HG03159 (cell line): ENCODE data around the gene PCSK5.
"Not testable (repeated sequence)": the region's sequence is repeated elsewhere in the genome, so short reads cannot be mapped to it uniquely, and the experiment has no call there.

Experiments
- ATAC-seq: cut with Tn5 transposase; IDR thresholded peaks from one replicate; pipeline ENCODE4 v1.9.1; 2021; ENCODE audit warnings: mild to moderate bottlenecking, moderate library complexity; ENCODE audit not compliant: unreplicated experiment

PCSK5 gene

DNA sequence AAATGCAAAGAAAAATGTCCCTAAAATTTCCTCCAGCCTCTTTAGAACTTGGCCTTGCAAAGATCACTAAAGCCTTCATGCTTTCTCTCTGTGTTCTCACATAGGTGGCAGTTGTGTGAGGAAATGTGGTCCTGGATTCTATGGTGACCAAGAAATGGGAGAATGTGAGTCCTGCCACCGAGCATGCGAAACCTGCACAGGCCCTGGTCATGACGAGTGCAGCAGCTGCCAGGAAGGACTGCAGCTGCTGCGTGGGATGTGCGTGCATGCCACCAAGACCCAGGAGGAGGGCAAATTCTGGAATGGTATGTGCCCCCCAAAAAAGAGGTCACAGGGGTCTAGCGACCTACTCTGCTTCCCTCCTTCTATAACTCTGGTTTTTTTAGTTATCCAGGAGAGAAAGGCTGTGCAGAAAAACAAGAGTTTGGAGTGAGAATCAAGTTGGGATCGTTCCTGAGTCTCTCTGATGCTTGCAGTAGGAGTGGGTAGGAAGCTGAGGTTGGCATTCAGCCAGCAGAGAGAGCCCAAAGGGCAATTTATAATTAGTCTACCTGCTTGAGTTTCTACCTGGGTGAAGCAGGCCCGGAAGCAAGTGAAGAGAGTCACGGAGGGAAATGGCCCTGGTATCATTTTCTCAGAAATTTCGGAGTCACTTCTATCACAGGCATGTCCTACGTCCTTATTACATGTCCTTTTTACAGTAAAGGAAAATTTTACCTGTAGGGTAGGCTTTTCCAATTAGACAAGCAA, 406.3 kb downstream of the PCSK5 start:
- no peak for ATAC-seq

DNA sequence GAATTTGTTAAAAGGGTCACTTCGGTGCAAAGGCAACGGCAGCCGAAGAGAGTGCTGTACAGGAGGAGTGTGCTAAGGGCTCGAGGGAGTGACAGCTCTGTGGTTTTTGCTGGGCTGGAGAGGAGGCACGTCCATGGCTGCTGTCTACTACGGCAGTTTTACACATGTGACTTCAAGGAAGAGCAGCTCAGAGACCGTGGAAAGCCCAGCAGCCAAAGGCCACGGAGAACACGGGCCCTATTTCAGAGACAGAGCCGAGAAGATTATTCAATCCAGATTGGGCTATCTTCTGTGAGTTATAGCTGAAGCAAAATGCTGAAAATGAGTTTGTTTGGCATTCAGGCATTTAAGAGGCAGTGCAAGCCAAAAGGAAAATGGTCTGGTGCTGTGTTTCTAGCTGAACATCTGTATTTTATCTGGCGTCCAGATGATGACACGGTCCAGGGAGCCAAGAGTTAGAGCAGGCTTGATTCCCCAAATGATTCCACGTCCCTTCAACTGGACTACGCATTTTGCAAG, 407.3 kb downstream of the PCSK5 start:
- no peak for ATAC-seq

DNA sequence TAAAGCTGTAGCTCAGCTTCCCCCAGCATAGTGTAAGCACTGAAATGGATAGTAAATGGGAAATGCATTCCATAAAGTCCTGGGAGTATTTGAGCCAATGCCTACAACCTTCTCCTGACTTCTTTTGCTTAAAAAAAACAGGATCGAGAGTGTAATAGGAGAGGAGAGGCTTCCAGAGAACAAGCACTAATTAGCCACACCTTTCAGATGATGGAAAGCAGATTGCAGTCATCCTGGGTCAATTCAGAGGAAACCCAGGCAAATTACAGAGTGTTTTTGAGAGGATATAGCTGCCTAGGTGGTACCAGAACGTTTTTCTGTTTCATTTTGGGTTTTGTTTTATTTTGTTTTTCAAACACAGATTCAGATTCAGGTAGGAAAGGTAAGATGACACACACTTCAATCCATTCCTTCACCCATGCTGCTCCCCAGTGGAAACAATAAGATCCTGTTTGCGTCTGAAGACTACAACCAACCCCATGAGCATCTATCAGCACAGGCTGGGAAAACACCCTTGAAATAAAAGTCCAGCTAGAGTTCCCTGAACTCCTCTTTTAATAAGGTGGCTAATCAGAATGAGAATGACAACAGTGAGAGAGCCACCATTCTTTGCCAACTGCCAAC, 408.2 kb downstream of the PCSK5 start:
- no peak for ATAC-seq

DNA sequence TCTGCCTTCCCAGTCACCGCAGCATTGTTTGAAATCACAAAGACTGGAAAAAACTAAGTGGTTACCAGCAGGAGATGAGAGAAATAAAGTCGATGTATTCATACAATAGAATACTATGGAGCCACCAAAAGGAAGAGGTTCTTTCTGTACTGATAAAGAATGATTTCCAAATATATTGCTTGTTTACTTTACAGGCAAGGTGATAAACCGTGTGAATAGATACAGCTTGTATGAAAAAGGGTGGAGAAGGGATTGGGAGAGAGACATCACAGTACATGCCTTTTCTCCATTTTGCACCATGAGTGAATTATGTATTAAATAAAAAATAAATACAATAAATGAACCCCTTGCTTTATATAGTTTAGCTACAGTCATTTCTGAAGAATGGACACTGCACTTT, 412.1 kb downstream of the PCSK5 start:
- peak; percentile 17 for ATAC-seq

DNA sequence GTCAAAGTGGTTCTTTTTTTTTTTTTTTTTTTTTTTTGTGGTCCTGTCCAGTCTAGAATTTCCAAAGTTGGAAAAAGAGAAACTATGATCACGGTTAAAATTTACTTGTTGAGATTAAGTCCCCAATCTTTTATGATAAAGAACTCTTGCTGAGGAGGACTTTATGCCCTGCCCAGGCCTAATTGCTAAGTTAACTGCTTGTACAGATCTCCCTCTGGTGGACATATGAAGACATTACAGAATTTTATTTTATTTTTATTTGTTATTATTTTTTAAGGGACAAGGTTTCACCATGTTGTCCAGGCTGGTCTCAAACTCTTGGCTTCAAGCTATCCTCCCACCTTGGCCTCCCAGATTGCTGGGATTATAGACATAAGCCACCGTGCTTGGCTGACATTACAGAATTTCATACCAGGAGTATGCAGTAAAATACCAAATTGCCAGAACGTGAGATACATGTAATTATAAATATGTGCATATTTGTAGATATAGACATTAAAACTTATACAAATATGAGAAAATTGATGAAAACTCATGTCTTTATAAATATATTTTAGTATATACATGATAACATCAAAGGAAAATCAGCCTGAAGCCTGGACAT, 412.6 kb downstream of the PCSK5 start:
- ATAC-seq: peak; percentile 80

DNA sequence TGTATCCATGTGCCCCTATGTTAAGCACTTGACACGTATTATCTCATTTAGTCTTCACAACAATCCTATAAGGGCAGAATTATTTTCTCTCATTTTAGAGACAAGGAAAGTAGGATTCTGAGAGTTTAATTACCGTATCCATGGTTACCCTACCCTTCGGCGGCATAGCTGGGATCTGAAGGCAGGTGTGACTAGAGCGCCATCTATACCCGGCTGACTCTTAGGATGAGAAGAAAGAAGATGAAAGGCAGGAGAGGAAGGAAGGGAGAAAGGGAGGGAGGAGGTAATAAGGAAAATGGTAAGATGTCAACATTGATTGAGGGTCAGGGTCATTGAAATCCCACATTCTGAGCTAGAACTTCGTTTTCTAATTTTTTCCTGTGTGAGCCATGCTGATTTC, 416.6 kb downstream of the PCSK5 start:
- not testable (repeated sequence) for ATAC-seq

DNA sequence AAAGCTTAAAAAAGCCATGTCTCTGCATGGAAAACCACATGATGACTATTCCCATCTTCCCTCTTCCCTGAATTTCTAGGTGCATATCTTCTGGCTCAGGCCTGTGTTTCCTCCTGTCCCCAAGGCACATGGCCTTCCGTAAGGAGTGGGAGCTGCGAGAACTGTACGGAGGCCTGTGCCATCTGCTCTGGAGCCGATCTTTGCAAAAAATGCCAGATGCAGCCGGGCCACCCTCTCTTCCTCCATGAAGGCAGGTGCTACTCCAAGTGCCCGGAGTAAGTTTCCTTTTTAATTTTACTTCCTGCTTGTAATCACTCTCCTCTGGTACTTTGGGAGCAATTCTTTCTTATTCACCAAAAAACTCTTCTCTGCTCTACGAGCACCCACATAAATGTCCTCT, 420.1 kb downstream of the PCSK5 start:
- no peak for ATAC-seq

DNA sequence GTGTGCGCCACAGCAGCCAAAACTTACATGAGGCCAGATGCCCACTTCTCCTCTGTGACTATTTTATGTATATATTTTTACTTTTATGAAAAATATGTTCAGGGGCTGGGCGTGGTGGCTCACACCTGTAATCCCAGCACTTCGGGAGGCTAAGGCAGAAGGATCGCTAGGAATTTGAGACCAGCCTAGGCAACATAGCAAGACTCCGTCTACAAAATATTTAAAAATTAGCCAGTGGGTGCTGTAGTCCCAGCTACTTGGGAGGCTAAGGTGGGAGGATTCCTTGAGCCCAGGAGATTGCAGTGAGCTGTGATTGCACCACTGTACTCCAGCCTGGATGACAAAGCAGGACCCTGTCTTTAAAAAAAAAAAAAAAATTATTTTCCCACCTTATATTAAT, 420.5 kb downstream of the PCSK5 start:
- no peak for ATAC-seq

DNA sequence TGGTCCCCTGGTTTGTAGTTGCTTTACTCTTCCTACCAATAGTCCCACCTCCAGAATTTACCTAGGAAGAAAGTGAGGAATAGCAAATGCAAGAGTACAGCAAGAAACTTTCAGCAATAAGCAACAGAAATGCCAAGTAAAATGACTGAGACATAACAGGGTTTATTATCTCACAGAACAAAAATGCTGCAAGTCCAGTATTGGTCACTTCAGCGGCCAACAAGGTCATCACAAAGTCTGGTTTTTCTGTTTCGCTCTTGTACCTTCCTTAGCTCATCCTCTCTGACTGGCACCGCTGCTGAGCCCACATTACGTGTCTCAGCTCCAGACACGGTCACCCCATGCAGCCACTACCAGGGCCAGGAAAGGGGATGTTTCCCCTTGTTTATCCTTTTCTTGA, 421.1 kb downstream of the PCSK5 start:
- no peak for ATAC-seq

DNA sequence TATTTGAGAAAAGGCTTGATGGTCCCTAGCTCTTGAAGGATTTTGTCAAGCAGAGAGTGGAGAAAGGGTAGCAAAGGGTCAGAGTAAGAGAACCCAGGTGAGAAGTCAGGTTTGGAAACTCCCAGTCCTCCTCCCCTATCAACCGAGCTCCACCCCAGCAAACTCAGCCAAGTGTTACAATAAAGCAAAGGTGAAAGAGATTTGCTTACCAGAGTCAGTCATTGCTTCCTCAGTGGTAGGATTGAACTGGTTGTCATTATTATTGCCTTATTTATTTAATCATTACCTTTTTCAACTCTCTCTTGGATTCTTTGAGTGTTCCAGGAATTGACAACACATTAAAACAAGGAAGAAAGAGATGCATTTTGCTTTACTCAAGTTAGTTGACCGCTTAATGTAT, 423.3 kb downstream of the PCSK5 start:
- no peak for ATAC-seq

DNA sequence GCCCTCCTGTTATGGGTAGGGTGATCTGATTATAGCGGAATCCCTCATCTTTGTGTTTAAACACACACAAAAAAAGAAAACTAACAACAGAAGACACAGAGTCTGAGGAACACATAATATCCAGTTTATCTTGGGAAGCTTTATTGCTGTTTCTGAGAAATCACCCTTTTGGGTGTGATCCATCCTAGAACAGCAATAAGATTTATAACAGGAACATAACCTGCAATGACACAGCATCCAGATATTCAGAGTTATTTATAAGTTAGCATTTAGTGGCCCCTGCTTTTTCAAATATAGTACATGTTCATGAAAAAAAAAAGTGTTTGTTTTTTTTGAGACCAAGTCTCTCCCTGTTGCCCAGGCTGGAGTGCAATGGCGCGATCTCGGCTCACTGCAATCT, 423.8 kb downstream of the PCSK5 start:
- ATAC-seq: no peak

DNA sequence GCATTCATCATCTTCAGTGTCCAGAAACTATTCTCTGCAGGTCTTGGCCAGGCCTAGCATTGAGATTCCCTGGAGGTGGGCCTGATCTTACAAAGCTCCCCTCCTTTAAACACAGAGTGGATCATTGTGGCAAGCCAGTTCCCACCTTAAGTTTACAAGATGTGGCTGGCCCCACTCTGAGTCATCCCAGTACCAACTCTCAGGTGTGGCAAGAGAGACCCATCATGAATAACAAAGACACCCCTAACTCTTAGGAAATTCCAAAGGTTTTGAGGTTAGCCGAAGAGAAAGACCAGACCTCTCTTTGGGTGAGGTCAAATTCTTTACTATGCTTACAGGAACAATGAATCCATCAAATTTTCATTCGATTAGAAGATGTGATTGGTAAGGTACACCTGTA, 425.6 kb downstream of the PCSK5 start:
- ATAC-seq: no peak

DNA sequence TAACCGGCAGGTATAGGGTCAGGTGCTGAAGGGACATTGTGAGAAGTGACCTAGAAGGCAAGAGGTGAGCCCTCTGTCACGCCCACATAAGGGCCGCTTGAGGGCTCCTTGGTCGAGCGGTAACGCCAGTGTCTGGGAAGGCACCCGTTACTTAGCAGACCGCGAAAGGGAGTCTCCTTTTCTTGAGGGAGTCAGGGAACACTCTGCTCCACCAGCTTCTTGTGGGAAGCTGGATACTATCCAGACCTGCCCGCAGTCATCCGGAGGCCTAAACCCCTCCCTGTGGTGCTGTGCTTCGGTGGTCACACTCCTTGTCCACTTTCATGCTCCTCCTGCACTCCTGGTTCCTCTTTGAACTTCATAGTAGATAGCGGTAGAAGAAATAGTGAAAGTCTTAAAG, 429.0 kb downstream of the PCSK5 start:
- ATAC-seq: not testable (repeated sequence)

DNA sequence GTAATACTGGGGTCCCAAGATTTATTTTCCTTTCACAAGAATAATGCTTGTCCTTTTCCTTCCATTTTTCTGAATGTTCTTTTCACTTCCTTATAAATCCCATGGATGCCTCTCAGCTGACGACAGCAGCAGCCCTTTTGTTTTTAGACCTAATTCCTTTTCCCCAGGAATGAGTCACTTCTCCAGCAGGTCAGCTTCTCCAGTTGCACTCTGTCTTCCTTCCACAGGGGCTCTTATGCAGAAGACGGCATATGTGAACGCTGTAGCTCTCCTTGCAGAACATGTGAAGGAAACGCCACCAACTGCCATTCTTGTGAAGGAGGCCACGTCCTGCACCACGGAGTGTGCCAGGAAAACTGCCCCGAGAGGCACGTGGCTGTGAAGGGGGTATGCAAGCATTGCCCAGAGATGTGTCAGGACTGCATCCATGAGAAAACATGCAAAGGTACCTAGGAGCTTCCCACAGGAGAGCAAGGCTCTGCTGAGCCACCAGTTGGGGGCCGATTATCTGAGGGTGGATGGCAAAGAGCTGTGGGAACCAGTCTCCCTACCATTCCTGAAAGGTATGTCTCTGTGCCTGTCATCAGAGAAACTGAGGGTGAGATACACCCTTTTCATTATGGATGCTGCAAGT, 430.8 kb downstream of the PCSK5 start:
- no peak for ATAC-seq

DNA sequence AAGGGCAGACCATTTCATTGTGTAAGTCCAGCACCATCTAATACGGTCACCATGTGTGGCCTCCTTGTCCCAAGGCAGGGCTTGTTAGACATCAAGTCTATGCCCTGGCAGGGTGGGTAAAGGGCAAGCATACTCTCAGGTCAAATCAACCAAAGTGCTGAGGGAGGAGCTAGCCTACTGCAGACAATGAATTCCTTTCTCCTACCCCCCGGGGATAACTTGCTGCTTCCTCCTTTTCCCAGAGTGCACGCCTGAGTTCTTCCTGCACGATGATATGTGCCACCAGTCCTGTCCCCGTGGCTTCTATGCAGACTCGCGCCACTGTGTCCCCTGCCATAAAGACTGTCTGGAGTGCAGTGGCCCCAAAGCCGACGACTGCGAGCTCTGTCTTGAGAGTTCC, 432.3 kb downstream of the PCSK5 start:
- no peak for ATAC-seq

DNA sequence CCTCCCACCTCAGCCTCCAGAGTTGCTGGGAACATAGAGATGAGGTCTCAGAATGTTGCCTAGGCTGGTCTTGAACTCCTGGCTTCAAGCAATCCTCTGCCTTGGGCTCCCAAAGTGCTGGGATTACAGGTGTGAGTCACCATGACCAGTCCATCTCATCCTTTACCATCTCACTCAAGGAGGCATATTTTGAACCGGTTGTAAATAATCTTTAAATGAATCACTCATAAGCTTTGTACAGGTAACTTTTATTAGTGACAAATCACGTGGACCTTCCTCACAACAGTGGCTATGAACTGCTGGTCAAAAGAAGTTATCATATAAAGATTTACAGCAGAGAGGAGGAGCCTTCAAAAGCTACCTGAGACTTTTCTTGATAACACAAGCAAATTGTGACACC, 433.0 kb downstream of the PCSK5 start:
- no peak for ATAC-seq

DNA sequence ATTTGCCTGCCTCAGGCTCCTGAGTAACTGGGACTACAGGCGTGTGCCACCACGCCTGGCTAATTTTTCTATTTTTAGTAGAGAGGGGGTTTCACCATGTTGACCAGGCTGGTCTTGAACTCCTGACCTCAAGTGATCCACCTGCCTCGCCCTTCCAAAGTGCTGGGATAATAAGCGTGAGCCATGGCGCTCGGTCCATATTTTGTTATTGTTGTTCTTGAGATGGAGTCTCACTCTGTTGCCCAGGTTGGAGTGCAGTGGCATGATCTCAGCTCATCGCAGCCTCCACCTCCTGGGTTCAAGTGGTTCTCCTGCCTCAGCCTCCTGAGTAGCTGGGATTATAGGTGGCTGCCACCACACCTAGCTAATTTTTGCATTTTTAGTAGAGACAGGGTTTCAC, 433.6 kb downstream of the PCSK5 start:
- ATAC-seq: not testable (repeated sequence)

DNA sequence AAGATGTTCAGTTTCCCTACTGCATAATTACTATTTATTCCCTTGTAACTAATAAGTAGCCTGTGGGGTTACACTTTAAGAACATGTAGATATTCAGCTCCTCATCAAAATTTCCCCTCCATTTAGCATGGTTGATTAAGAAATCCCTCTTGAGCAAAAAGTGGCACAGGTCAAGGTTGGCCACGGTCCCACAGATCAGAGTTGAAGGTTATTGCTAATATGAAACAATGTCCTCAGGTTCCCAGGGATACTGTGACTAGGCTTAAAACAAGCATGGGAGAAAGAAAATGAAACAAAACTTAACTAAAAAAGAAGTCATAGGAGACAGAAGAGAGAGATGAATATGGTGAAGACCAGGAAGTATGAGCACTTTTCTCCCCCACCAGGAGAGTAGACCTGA, 439.6 kb downstream of the PCSK5 start:
- ATAC-seq: no peak

DNA sequence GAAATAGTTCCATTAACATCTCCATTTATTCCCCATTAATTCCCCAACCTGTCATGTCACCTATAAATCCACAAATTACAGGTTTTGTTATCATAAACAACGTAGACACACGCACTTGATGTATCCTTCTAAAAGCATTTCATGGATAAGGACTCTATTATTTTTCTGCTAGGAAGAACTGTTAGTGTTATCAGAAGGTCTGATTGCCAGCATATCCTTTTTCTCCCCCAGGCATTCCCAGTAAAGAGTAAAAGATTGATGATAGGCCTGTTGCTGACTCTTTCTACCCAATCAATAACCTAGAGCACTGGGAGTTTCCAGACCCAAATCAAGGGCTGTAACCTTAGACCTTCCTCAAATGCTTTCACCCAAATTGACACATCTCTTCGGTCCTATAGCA, 442.9 kb downstream of the PCSK5 start:
- ATAC-seq: no peak

DNA sequence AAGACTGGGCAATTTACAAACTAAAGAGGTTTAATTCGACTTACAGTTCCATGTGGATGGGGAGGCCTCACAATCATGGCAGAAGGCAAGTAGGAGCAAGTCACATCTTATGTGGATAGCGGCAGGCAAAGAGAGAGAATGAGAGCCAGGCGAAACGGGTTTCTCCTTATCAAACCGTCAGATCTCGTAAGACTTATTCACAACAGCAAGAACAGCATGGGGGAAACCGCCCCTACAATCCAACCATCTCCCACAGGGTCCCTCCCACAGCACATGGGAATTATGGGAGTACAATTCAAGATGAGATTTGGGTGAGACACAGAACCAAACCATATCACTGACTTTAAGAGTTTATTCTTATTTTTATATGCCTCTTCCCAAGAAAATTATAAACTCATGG, 443.5 kb downstream of the PCSK5 start:
- no peak for ATAC-seq

DNA sequence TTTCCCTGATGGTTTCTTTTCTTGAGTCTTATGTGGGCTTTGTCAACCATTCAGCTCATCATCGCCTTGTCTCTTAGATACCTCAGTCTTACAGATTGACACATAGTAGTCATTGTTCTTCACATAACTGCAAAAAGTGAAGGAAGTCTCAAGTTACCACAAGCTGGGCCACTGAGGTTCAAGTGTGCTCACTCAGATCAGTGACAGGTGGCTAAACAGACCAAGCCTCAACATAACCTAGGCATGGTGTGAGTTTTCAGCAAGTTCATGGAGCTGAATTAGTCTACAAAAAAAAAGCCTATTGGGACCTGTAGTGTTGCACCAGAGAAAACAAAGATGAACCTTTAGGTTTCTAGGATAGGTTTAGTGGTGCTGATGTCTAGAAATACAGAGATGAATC, 445.6 kb downstream of the PCSK5 start:
- no peak for ATAC-seq

DNA sequence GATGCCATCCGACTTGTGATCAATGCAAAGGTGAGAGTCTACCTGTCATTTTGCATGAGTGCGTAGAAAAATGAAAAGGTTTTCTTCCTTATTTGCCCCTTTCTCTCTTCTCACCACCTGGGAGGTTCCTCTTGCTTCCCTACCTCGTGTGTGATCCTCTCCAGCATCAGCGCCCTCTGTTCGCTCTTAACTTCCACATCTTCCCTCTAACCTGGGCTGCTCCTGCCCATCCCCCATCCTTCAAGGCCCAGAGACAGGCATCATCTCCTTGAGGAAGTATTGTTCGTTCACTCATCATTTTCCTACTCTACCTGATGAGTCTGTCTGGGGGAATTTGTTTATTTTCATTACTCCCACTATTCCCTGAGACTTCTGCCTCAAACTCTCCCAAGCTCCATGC, 447.9 kb downstream of the PCSK5 start:
- ATAC-seq: no peak
